Lower leg skin (tissue), 4 donors: ENCODE data around the gene SRD5A1. TPM values are rescaled to one million over a fixed set of nuclear protein-coding genes. Genes with fewer than 3 reads are reported as not detected.

Experiments
- DNase-seq, 2 donors: peaks; one replicate each; pipeline ENCODE4 v3.0.0-alpha.2; 2019; ENCODE audit warnings: low spot score in 2 of 2
- H3K4me3 ChIP-seq: fragments of 200-600 bp; sonication (generic); 2 replicates; pipeline ENCODE4 v1.5.1; 2017; ENCODE audit warnings: mild to moderate bottlenecking, low read depth; ENCODE audit not compliant: poor library complexity, severe bottlenecking
- CTCF ChIP-seq, 3 donors: fragments of 450-650 bp; IDR thresholded peaks; one replicate each; pipeline ENCODE4 v1.5.1; 2016; ENCODE audit warnings: antibody characterized with exemption in 3 of 3, mild to moderate bottlenecking in 3 of 3, moderate library complexity in 2 of 3
- POLR2A ChIP-seq, 2 donors: fragments of 450-650 bp; IDR thresholded peaks; one replicate each; pipeline ENCODE4 v1.6.1; 2016 to 2017; ENCODE audit warnings: antibody characterized with exemption in 2 of 2, mild to moderate bottlenecking in 1 of 2, moderate library complexity in 1 of 2
- WGBS, 2 donors: methylation state at CpG; one replicate each; pipeline ENCODE4 v1.1.5; 2018; 5-methylcytosine and 5-hydroxymethylcytosine counted together
- intact Hi-C: fragments of 100-400 bp; cut with DNase I; formaldehyde crosslinking; loops from one replicate; pipeline ENCODE4 v1.15.0; 2023; ENCODE audit warnings: low total_unique reads
- total RNA-seq, 4 donors: library from RNA; depleted of rRNA; stranded (reverse); fragments of >200 nt; gene quantifications; one replicate each; pipeline ENCODE4 v1.1.0, GENCODE V29; 2016

Gene SRD5A1
- total RNA-seq, 4 donors from 2014 or later: 83.1 to 155 (median 98.4) TPM

- DNase-seq: no peak
- TF ChIP-seq POLR2A (IDR thresholded peaks at IDR 0.05): no peak
- no peak for TF ChIP-seq CTCF (IDR thresholded peaks at IDR 0.05)
- intact Hi-C loops: no loop called here
- no peak overlapping the region for H3K4me3 ChIP-seq
- WGBS, 2 donors: 76 to 81% methylated on average over 8 of the region's 8 CpGs
Measured at GRCh38 chr5:6615034-6615815, 18.0 kb upstream of the SRD5A1 start.

GRCh38 chr5:6616632-6617031, 16.6 kb upstream of the SRD5A1 start:
- intact Hi-C loops: no loop called here
- H3K4me3 ChIP-seq: no peak overlapping the region
- WGBS, 2 donors: 88 to 92% methylated on average over 6 of the region's 6 CpGs
- DNase-seq: no peak
- TF ChIP-seq POLR2A (IDR thresholded peaks at IDR 0.05) (no peak), CTCF (IDR thresholded peaks at IDR 0.05) (no peak)

GRCh38 chr5:6623228-6623627, 10.0 kb upstream of the SRD5A1 start:
- no peak overlapping the region for H3K4me3 ChIP-seq
- intact Hi-C loops: no loop called here
- DNase-seq: no peak
- TF ChIP-seq CTCF (IDR thresholded peaks at IDR 0.05) (no peak), POLR2A (IDR thresholded peaks at IDR 0.05) (no peak)
- WGBS, 2 donors: 83 to 88% methylated on average over 4 of the region's 4 CpGs

- 78 to 91% methylated on average over 3 of the region's 3 CpGs for WGBS, 2 donors
- no peak for TF ChIP-seq POLR2A (IDR thresholded peaks at IDR 0.05)
- no peak for TF ChIP-seq CTCF (IDR thresholded peaks at IDR 0.05)
- intact Hi-C loops: loop anchor here (1.0 kb wide), 1 partner anchor 17 kb away; no protein-coding TSS in a partner anchor
- H3K4me3 ChIP-seq: no peak overlapping the region
- DNase-seq: no peak
Measured at GRCh38 chr5:6623941-6624340, 9.3 kb upstream of the SRD5A1 start.

- TF ChIP-seq POLR2A (IDR thresholded peaks at IDR 0.05) (no peak), CTCF (IDR thresholded peaks at IDR 0.05) (no peak)
- H3K4me3 ChIP-seq: no peak overlapping the region
- intact Hi-C loops: no loop called here
- no peak for DNase-seq
- WGBS, 2 donors: 80 to 84% methylated on average over 10 of the region's 10 CpGs
Measured at GRCh38 chr5:6626508-6626907, 6.7 kb upstream of the SRD5A1 start.

GRCh38 chr5:6631441-6631840, 1.8 kb upstream of the SRD5A1 start:
- TF ChIP-seq CTCF (IDR thresholded peaks at IDR 0.05) (no peak), POLR2A (IDR thresholded peaks at IDR 0.05) (no peak)
- no peak overlapping the region for H3K4me3 ChIP-seq
- intact Hi-C loops: no loop called here
- DNase-seq: no peak
- WGBS, 2 donors: 88 to 92% methylated on average over 4 of the region's 4 CpGs
